K562 (cell line): Measurements from ENCODE around the gene COX18. TPM values are rescaled to one million over a fixed set of nuclear protein-coding genes. Genes with fewer than 3 reads are reported as not detected.

ENCODE experiments used
- ATAC-seq: fragments of 200-7000 bp; cut with Tn5 transposase; 3 replicates; pipeline ENCODE4 v1.9.1; 2020; ENCODE audit warnings: moderate library complexity
- BruUV-seq: library from RNA; stranded (reverse); fragments of 400-500 nt; replicated peaks from 2 replicates; lab custom pipeline; 2021; lab: Mats Ljungman, UMichigan
- CTCF ChIA-PET: fragments of 300-600 bp; formaldehyde crosslinking; extraction: SDS; loops from one replicate; lab custom pipeline; 2021; ENCODE audit warnings: low intra/inter-chr PET ratio; lab: Yijun Ruan, JAX
- POLR2A ChIA-PET: fragments of 300-600, 350-650 bp; sonication (Branson Sonifier 250); formaldehyde crosslinking; extraction: SDS; loops from one replicate; lab custom pipeline; 2021; ENCODE audit warnings: antibody characterized with exemption, inconsistent platforms; lab: Yijun Ruan, JAX
- DNase-seq, 4 experiments: peaks; one replicate each; pipeline versions ENCODE4 v3.0.0 to v3.0.0-alpha.2; 2011 to 2018; ENCODE audit warnings: low spot score in 3 of 4, mixed read lengths in 3 of 4; ENCODE audit errors: extremely low read depth in 1 of 4
- FAIRE-seq: peaks from 2 replicates; lab custom pipeline; 2011; peaks lifted over from hg19 to GRCh38; lab: Jason Lieb, UNC
- H2AFZ ChIP-seq: 2 replicates; pipeline ENCODE4 v1.6.0; 2011; ENCODE audit warnings: low read depth, low read length, control low read depth, inconsistent platforms
- H3K27ac ChIP-seq: fragments of 200-600 bp; 3 replicates; pipeline ENCODE4 v1.8.0; 2011; ENCODE audit warnings: low read depth, mild to moderate bottlenecking, control low read depth, inconsistent platforms, low read length, moderate library complexity, mixed read lengths; ENCODE audit errors: extremely low read depth
- H3K27me3 ChIP-seq, 2 experiments: fragments of 300-600 bp in 1 of 2; 2 replicates in 1 of 2; 3 replicates in 1 of 2; pipeline versions ENCODE4 v1.6.0 to v1.8.0; 2011; ENCODE audit warnings: inconsistent platforms in 2 of 2, low read length in 2 of 2, mild to moderate bottlenecking in 1 of 2, mixed read lengths in 1 of 2, moderate library complexity in 1 of 2; ENCODE audit not compliant: control insufficient read depth in 2 of 2, insufficient read depth in 2 of 2
- H3K36me3 ChIP-seq: fragments of 300-600 bp; 3 replicates; pipeline ENCODE4 v1.8.0; 2011; ENCODE audit warnings: mild to moderate bottlenecking, low read length, inconsistent platforms; ENCODE audit not compliant: control insufficient read depth, insufficient read depth
- H3K4me1 ChIP-seq, 2 experiments: fragments of 200-600 bp in 1 of 2; replicated peaks in 1 of 2; 2 replicates in 1 of 2; 3 replicates in 1 of 2; pipeline versions ENCODE4 v1.5.1 to v1.8.0; 2011; ENCODE audit warnings: inconsistent platforms in 2 of 2, low read length in 2 of 2, mild to moderate bottlenecking in 1 of 2, mixed read lengths in 1 of 2, moderate library complexity in 1 of 2; ENCODE audit not compliant: control insufficient read depth in 2 of 2, insufficient read depth in 2 of 2
- H3K4me2 ChIP-seq: 2 replicates; pipeline ENCODE4 v1.6.1; 2011; ENCODE audit warnings: low read length, control low read depth, inconsistent platforms, mixed read lengths; ENCODE audit not compliant: insufficient read depth
- H3K4me3 ChIP-seq: fragments of 200-600 bp; sonication (generic), shearing (Covaris generic); 2 replicates; pipeline ENCODE4 v1.5.1; 2016; ENCODE audit warnings: control low read depth, inconsistent platforms
- H3K79me2 ChIP-seq: fragments of 200-600 bp; 3 replicates; pipeline ENCODE4 v1.8.0; 2011; ENCODE audit warnings: low read length, inconsistent platforms; ENCODE audit not compliant: control insufficient read depth, insufficient read depth
- H3K9ac ChIP-seq, 2 experiments: 2 replicates each; pipeline versions ENCODE4 v1.6.0 to v1.6.1; 2011; ENCODE audit warnings: low read depth in 2 of 2, low read length in 2 of 2, control low read depth in 1 of 2, inconsistent platforms in 1 of 2, mild to moderate bottlenecking in 1 of 2, mixed read lengths in 1 of 2; ENCODE audit not compliant: insufficient read depth in 1 of 2
- H3K9me1 ChIP-seq: one replicate; pipeline ENCODE4 v1.6.0; 2011; ENCODE audit warnings: inconsistent platforms, mild to moderate bottlenecking, low read length, moderate library complexity; ENCODE audit not compliant: control insufficient read depth, insufficient read depth
- H3K9me3 ChIP-seq: replicated peaks from 2 replicates; pipeline ENCODE4 v1.5.1; 2011; ENCODE audit warnings: low read depth, low read length, inconsistent platforms; ENCODE audit not compliant: control insufficient read depth, insufficient read depth
- H4K20me1 ChIP-seq: replicated peaks from 2 replicates; pipeline ENCODE4 v1.6.1; 2011; ENCODE audit warnings: low read length, inconsistent platforms, mixed read lengths; ENCODE audit not compliant: control insufficient read depth, insufficient read depth
- ATF6 ChIP-seq: sonication (generic); formaldehyde crosslinking; IDR thresholded peaks from 2 replicates; pipeline ENCODE4 v1.4.0; 2020; ENCODE audit warnings: mild to moderate bottlenecking, missing genetic modification reagents
- CBX8 ChIP-seq: fragments of 200-600 bp; sonication (generic); IDR thresholded peaks from 2 replicates; pipeline ENCODE4 v1.6.1; 2012; ENCODE audit warnings: borderline replicate concordance, mixed run types, low read depth, mild to moderate bottlenecking, moderate library complexity, mixed read lengths, low read length, control low read depth, inconsistent platforms; ENCODE audit not compliant: poor library complexity, severe bottlenecking; ENCODE audit errors: extremely low read depth
- CREB5 ChIP-seq: fragments of 250-450 bp; sonication (Bioruptor Pico); IDR thresholded peaks from 2 replicates; pipeline ENCODE4 v1.5.0; 2020; ENCODE audit warnings: mild to moderate bottlenecking
- E2F3 ChIP-seq: fragments of 250-450 bp; sonication (Bioruptor Pico); IDR thresholded peaks from 2 replicates; pipeline ENCODE4 v1.4.0; 2020; ENCODE audit warnings: mild to moderate bottlenecking
- HDAC2 ChIP-seq: fragments of 450-650 bp; IDR thresholded peaks from 2 replicates; pipeline ENCODE4 v1.6.1; 2016; ENCODE audit warnings: mild to moderate bottlenecking
- KDM5B ChIP-seq: fragments of 200-600 bp; sonication (generic); IDR thresholded peaks from 2 replicates; pipeline ENCODE4 v1.6.1; 2012; ENCODE audit warnings: low read depth, mild to moderate bottlenecking, moderate library complexity, low read length, control low read depth, inconsistent platforms; ENCODE audit not compliant: insufficient replicate concordance
- NCOA4 ChIP-seq: fragments of 450-650 bp; IDR thresholded peaks from 2 replicates; pipeline ENCODE4 v1.6.1; 2018; ENCODE audit warnings: mild to moderate bottlenecking; ENCODE audit not compliant: partially characterized antibody
- NR4A1 ChIP-seq, 2 experiments: fragments of 250-450 bp in 1 of 2; fragments of 450-650 bp in 1 of 2; sonication (Bioruptor Pico) in 1 of 2; IDR thresholded peaks; 2 replicates each; pipeline versions ENCODE4 v1.4.0 to v1.6.1; 2016 to 2020; ENCODE audit warnings: mild to moderate bottlenecking in 2 of 2, missing compliant biosample characterization in 1 of 2, missing genetic modification characterization in 1 of 2, moderate library complexity in 1 of 2
- SMARCE1 ChIP-seq: fragments of 450-650 bp; IDR thresholded peaks from 2 replicates; pipeline ENCODE4 v1.7.1; 2016; ENCODE audit warnings: mild to moderate bottlenecking
- SMC3 ChIP-seq: conservative IDR thresholded peaks from 2 replicates; pipeline ENCODE4 v1.6.1; 2011; ENCODE audit warnings: low read depth, low read length, improper control_type of control experiment; ENCODE audit not compliant: insufficient read depth
- TARDBP ChIP-seq: fragments of 450-650 bp; IDR thresholded peaks from 2 replicates; pipeline ENCODE4 v1.6.1; 2016
- U2AF1 ChIP-seq: fragments of 200-400 bp; formaldehyde crosslinking; optimal IDR thresholded peaks from 2 replicates; pipeline ENCODE3; 2017; ENCODE audit warnings: mild to moderate bottlenecking, low read depth, low read length, moderate library complexity
- VEZF1 ChIP-seq: fragments of 200-800 bp; sonication (Bioruptor generic); IDR thresholded peaks from 2 replicates; pipeline ENCODE4 v1.6.1; 2017; ENCODE audit warnings: missing genetic modification characterization, missing compliant biosample characterization
- ZNF695 ChIP-seq: fragments of 450-650 bp; formaldehyde crosslinking; IDR thresholded peaks from 2 replicates; pipeline ENCODE4 v1.4.0; 2020; ENCODE audit warnings: mild to moderate bottlenecking, moderate library complexity
- WGBS: fragments of 100-300 bp; shearing (Covaris generic); methylation state at CpG from one replicate; pipeline ENCODE4 v1.1.6; 2016; ENCODE audit warnings: low coverage, mixed read lengths; ENCODE audit not compliant: insufficient coverage; ENCODE audit errors: missing lambda C conversion rate; 5-methylcytosine and 5-hydroxymethylcytosine counted together
- in situ Hi-C: fragments of 300-500 bp; cut with MboI; formaldehyde crosslinking; loops from 4 replicates; pipeline ENCODE4 v1.15.0; 2018; ENCODE audit warnings: inconsistent platforms, mixed read lengths
- intact Hi-C: fragments of 100-400 bp; cut with micrococcal nuclease; formaldehyde crosslinking; loops from 2 replicates; pipeline ENCODE4 v1.14.2; 2022
- polyA plus RNA-seq, 8 experiments: library from polyadenylated mRNA; depleted of rRNA in 4 of 8; stranded (reverse) in 5 of 8; unstranded in 3 of 8; fragments of >200 nt; fragmentation: Nextera tagmentation in 2 of 8; fragmentation: Illumina TruSeq in 1 of 8; extraction: Ambion mirVana in 2 of 8; extraction: Trizol in 1 of 8; gene quantifications; 2 replicates each; pipeline versions ENCODE4 v1.2.1 to v1.2.3, GENCODE V29; 2011 to 2014; ENCODE audit warnings: inconsistent platforms in 1 of 8, missing spikeins in 1 of 8
- total RNA-seq, 7 experiments: library from RNA; depleted of rRNA in 6 of 7; stranded (reverse); fragments of >200 nt in 6 of 7; fragmentation: Illumina TruSeq in 2 of 7; extraction: Trizol in 2 of 7; gene quantifications; 2 replicates each; pipeline versions ENCODE4 v1.2.1 to v1.2.3, GENCODE V29; 2011 to 2021; ENCODE audit warnings: low replicate concordance in 1 of 7

The COX18 gene
- total and polyA plus RNA-seq, 9 of the 15 experiments (the other 6 are each of a cell fraction or from before 2014, with no cell fraction given) = 7.0 to 21.3 (median 14.7) TPM

GRCh38 chr4:73098713-73099112 lies 29.2 kb upstream of the COX18 start:
- H2AFZ ChIP-seq = no peak overlapping the region
- intact Hi-C loops (no loop called here), in situ Hi-C loops (no loop called here)
- no peak overlapping the region for H3K4me3 ChIP-seq
- H3K27ac ChIP-seq = no peak overlapping the region
- WGBS = 83% methylated on average over 7 of the region's 7 CpGs
- no TSS peak for BruUV-seq
- no peaks in the 10 kb centered on the region for H3K27me3 ChIP-seq
- no peak for TF ChIP-seq ZNF695
- no peak for TF ChIP-seq SMARCE1
- no peak for TF ChIP-seq E2F3
- TF ChIP-seq SMC3 = no peak
- no peak for TF ChIP-seq CBX8
- TF ChIP-seq VEZF1 (CRISPR knock-in tag) = no peak
- TF ChIP-seq KDM5B = no peak
- no peak for TF ChIP-seq HDAC2
- no peak for TF ChIP-seq NCOA4
- no peak for TF ChIP-seq CREB5 (CRISPR knock-in tag)
- TF ChIP-seq U2AF1 = no peak
- TF ChIP-seq ATF6 (CRISPR knock-in tag) = no peak
- no peak for TF ChIP-seq TARDBP
- no peak for TF ChIP-seq NR4A1 (CRISPR knock-in tag; IDR thresholded peaks at IDR 0.05)
- TF ChIP-seq NR4A1 (tag; IDR thresholded peaks at IDR 0.05) = no peak
- H3K79me2 ChIP-seq = no peaks in the 10 kb centered on the region
- no peaks in the 10 kb centered on the region for H3K9me3 ChIP-seq
- ChIA-PET POLR2A (no interaction called here), CTCF (no interaction called here)
- no peak overlapping the region for H3K4me2 ChIP-seq
- H4K20me1 ChIP-seq = no peaks in the 10 kb centered on the region
- peaks cover 0 to 1% of the 10 kb centered on the region in 2 experiments; a peak in 1 of 5 replicates for H3K4me1 ChIP-seq
- no peaks in the 10 kb centered on the region for H3K9me1 ChIP-seq
- no peak for DNase-seq
- no peak overlapping the region for H3K9ac ChIP-seq
- FAIRE-seq = no peak
- ATAC-seq = no peak; the same call in 2 of the 3 replicates
- H3K36me3 ChIP-seq = peaks cover 88% of the 10 kb centered on the region
